Sigmoid colon (tissue), 4 donors: ENCODE data around the gene MT1A.

Experiments used
- EP300 ChIP-seq, 4 donors: sonication (generic); formaldehyde crosslinking; IDR thresholded peaks; one replicate each; pipeline ENCODE4 v1.6.1; 2017; ENCODE audit warnings: antibody characterized with exemption in 4 of 4
- POLR2A ChIP-seq, 2 donors: fragments of 450-650 bp; IDR thresholded peaks; one replicate each; pipeline ENCODE4 v1.6.1; 2016; ENCODE audit warnings: antibody characterized with exemption in 2 of 2, mild to moderate bottlenecking in 2 of 2, moderate library complexity in 2 of 2
- POLR2AphosphoS5 ChIP-seq, 4 donors: sonication (generic); formaldehyde crosslinking; IDR thresholded peaks; one replicate each; pipeline ENCODE4 v1.6.1; 2017; ENCODE audit warnings: antibody characterized with exemption in 4 of 4
- TF ChIP-seq, protein P1 (sequence below), 4 experiments: fragments of 450-650 bp in 3 of 4; fragments of 200-600 bp in 1 of 4; IDR thresholded peaks; one replicate each; pipeline ENCODE4 v1.5.1; 2016 to 2019; ENCODE audit warnings: antibody characterized with exemption in 4 of 4, mild to moderate bottlenecking in 3 of 4, moderate library complexity in 2 of 4

DNA sequence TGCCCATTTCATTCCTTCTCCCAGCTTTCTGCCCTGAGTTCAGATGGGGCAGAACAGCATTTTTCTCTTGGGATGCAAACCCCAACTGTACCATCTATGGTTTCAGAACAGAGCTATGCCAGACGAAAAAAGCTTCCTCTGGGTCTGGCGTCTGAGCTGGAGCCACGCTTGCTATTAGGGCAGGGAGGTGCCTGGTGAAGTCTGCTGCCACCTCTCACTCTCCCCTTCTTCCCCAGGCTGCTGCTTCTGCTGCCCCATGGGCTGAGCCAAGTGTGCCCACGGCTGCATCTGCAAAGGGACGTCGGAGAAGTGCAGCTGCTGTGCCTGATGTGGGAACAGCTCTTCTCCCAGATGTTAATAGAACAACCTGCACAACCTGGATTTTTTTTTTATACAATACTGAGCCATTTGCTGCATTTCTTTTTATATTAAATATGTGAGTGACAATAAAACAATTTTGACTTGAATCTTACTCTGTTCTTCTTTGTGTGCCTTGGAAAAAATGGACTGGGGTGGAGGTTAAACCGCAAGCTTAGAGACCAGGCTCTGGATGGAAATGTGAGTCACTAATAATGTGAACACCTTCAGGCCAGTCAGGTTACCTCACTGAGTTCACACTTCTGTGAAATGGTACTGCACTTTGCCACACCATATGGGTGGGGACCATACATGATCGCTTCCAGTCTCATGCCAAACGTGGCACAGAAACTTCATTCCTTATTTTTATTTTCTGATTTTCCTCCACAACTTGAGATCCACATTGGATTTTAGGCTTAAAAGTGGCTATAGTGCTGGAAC, 1.7 kb upstream of the MT1A start:
- TF ChIP-seq POLR2AphosphoS5 (IDR thresholded peaks at IDR 0.05): no peak
- TF ChIP-seq, protein P1, sequence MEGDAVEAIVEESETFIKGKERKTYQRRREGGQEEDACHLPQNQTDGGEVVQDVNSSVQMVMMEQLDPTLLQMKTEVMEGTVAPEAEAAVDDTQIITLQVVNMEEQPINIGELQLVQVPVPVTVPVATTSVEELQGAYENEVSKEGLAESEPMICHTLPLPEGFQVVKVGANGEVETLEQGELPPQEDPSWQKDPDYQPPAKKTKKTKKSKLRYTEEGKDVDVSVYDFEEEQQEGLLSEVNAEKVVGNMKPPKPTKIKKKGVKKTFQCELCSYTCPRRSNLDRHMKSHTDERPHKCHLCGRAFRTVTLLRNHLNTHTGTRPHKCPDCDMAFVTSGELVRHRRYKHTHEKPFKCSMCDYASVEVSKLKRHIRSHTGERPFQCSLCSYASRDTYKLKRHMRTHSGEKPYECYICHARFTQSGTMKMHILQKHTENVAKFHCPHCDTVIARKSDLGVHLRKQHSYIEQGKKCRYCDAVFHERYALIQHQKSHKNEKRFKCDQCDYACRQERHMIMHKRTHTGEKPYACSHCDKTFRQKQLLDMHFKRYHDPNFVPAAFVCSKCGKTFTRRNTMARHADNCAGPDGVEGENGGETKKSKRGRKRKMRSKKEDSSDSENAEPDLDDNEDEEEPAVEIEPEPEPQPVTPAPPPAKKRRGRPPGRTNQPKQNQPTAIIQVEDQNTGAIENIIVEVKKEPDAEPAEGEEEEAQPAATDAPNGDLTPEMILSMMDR (IDR thresholded peaks at IDR 0.05): no peak
- no peak for TF ChIP-seq POLR2A (IDR thresholded peaks at IDR 0.05)
- TF ChIP-seq EP300 (IDR thresholded peaks at IDR 0.05): no peak
